OCI-LY1 (cell line): ENCODE data around the gene PRKCH.
A peak's percentile ranks its signal among the peaks of the same experiment; 100 is the strongest.

Experiments used
- H2AFZ ChIP-seq: fragments of 200-600 bp; sonication (generic), shearing (Covaris generic); 2 replicates; pipeline ENCODE4 v1.6.0; 2014; ENCODE audit warnings: antibody characterized with exemption, mild to moderate bottlenecking, low read length
- H3F3A ChIP-seq: fragments of 200-600 bp; sonication (generic), shearing (Covaris generic); 2 replicates; pipeline ENCODE4 v1.6.0; 2014; ENCODE audit warnings: mild to moderate bottlenecking, antibody characterized with exemption, low read length, moderate library complexity; ENCODE audit not compliant: insufficient read depth
- H3K27ac ChIP-seq: fragments of 200-600 bp; sonication (generic); 2 replicates; pipeline ENCODE4 v1.5.1; 2014; ENCODE audit warnings: low read length, mixed run types, mild to moderate bottlenecking, low read depth; ENCODE audit not compliant: poor library complexity, severe bottlenecking
- H3K27me3 ChIP-seq: fragments of 200-600 bp; sonication (generic); 2 replicates; pipeline ENCODE4 v1.6.0; 2014; ENCODE audit warnings: antibody characterized with exemption, mild to moderate bottlenecking, low read length, moderate library complexity; ENCODE audit not compliant: insufficient read depth
- H3K36me3 ChIP-seq: fragments of 200-600 bp; sonication (generic); 2 replicates; pipeline ENCODE4 v1.6.1; 2014; ENCODE audit warnings: mild to moderate bottlenecking, antibody characterized with exemption, low read length, moderate library complexity, mixed read lengths; ENCODE audit not compliant: insufficient read depth
- H3K4me1 ChIP-seq: fragments of 200-600 bp; sonication (generic); 2 replicates; pipeline ENCODE4 v1.5.1; 2014; ENCODE audit warnings: mild to moderate bottlenecking, low read length, moderate library complexity; ENCODE audit not compliant: insufficient read depth, severe bottlenecking
- H3K4me2 ChIP-seq: fragments of 200-600 bp; sonication (generic), shearing (Covaris generic); 2 replicates; pipeline ENCODE4 v1.6.1; 2014; ENCODE audit warnings: low read length
- H3K4me3 ChIP-seq: fragments of 200-600 bp; sonication (generic); 2 replicates; pipeline ENCODE4 v1.5.1; 2014; ENCODE audit warnings: low read length, low read depth, mild to moderate bottlenecking, mixed read lengths; ENCODE audit not compliant: poor library complexity, severe bottlenecking
- H3K79me2 ChIP-seq: fragments of 200-600 bp; shearing (Covaris generic); 2 replicates; pipeline ENCODE4 v1.6.1; 2016; ENCODE audit warnings: mixed run types, low read length, mixed read lengths; ENCODE audit not compliant: insufficient read depth
- H3K9ac ChIP-seq: fragments of 200-600 bp; sonication (generic), shearing (Covaris generic); 2 replicates; pipeline ENCODE4 v1.6.1; 2014; ENCODE audit warnings: mild to moderate bottlenecking, low read length, mixed read lengths
- H3K9me2 ChIP-seq: fragments of 200-600 bp; sonication (generic), shearing (Covaris generic); 2 replicates; pipeline ENCODE4 v1.6.1; 2014; ENCODE audit warnings: low read depth, mild to moderate bottlenecking, low read length, mixed read lengths
- H3K9me3 ChIP-seq: fragments of 200-600 bp; shearing (Covaris generic); 2 replicates; pipeline ENCODE4 v1.6.1; 2014; ENCODE audit warnings: low read length, mixed read lengths
- H4K20me1 ChIP-seq: fragments of 200-600 bp; sonication (generic), shearing (Covaris generic); 2 replicates; pipeline ENCODE4 v1.6.0; 2016; ENCODE audit warnings: mild to moderate bottlenecking, low read length; ENCODE audit not compliant: insufficient read depth
- EZH2 ChIP-seq: fragments of 200-600 bp; sonication (generic), shearing (Covaris generic); IDR thresholded peaks from 2 replicates; pipeline ENCODE4 v1.8.0; 2017; ENCODE audit warnings: borderline replicate concordance, mixed run types, mild to moderate bottlenecking, antibody characterized with exemption, low read length, moderate library complexity, mixed read lengths
- TF ChIP-seq, protein P1 (sequence below): fragments of 200-600 bp; sonication (generic), shearing (Covaris generic); IDR thresholded peaks from 2 replicates; pipeline ENCODE4 v1.5.1; 2017; ENCODE audit warnings: mild to moderate bottlenecking, antibody characterized with exemption, low read length, moderate library complexity, mixed read lengths

The PRKCH gene

GRCh38 chr14:61493239-61493638 is 171.9 kb downstream of the PRKCH start:
- peaks cover 48% of the 10 kb centered on the region for H3K4me1 ChIP-seq
- H3K9me2 ChIP-seq: no peaks in the 10 kb centered on the region
- H3K79me2 ChIP-seq: no peaks in the 10 kb centered on the region
- no peaks in the 10 kb centered on the region for H3K27me3 ChIP-seq
- H3K27ac ChIP-seq: no peak overlapping the region
- no peaks in the 10 kb centered on the region for H3K9me3 ChIP-seq
- H3F3A ChIP-seq: no peaks in the 10 kb centered on the region
- no peak overlapping the region for H2AFZ ChIP-seq
- H3K4me3 ChIP-seq: no peak overlapping the region
- H3K9ac ChIP-seq: no peak overlapping the region
- no peak overlapping the region for H3K4me2 ChIP-seq
- no peaks in the 10 kb centered on the region for H4K20me1 ChIP-seq
- TF ChIP-seq, protein P1, sequence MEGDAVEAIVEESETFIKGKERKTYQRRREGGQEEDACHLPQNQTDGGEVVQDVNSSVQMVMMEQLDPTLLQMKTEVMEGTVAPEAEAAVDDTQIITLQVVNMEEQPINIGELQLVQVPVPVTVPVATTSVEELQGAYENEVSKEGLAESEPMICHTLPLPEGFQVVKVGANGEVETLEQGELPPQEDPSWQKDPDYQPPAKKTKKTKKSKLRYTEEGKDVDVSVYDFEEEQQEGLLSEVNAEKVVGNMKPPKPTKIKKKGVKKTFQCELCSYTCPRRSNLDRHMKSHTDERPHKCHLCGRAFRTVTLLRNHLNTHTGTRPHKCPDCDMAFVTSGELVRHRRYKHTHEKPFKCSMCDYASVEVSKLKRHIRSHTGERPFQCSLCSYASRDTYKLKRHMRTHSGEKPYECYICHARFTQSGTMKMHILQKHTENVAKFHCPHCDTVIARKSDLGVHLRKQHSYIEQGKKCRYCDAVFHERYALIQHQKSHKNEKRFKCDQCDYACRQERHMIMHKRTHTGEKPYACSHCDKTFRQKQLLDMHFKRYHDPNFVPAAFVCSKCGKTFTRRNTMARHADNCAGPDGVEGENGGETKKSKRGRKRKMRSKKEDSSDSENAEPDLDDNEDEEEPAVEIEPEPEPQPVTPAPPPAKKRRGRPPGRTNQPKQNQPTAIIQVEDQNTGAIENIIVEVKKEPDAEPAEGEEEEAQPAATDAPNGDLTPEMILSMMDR: no peak
- TF ChIP-seq EZH2: no peak
- no peaks in the 10 kb centered on the region for H3K36me3 ChIP-seq

- TF ChIP-seq, protein P1: no peak
- no peak for TF ChIP-seq EZH2
- Histone ChIP-seq H3K4me3 (no peak overlapping the region), H3K4me1 (peaks cover 56% of the 10 kb centered on the region), H3K27ac (no peak overlapping the region), H3K4me2 (no peak overlapping the region), H3K9me3 (no peaks in the 10 kb centered on the region), H3K27me3 (no peaks in the 10 kb centered on the region), H3F3A (no peaks in the 10 kb centered on the region), H4K20me1 (no peaks in the 10 kb centered on the region), H3K79me2 (no peaks in the 10 kb centered on the region), H3K9me2 (no peaks in the 10 kb centered on the region), H3K9ac (no peak overlapping the region), H3K36me3 (no peaks in the 10 kb centered on the region), H2AFZ (no peak overlapping the region)
Observed at GRCh38 chr14:61494018-61494417, 172.6 kb downstream of the PRKCH start.

- peaks cover 59% of the 10 kb centered on the region for H3K4me1 ChIP-seq
- H3K79me2 ChIP-seq: no peaks in the 10 kb centered on the region
- TF ChIP-seq EZH2: no peak
- no peaks in the 10 kb centered on the region for H3K27me3 ChIP-seq
- no peaks in the 10 kb centered on the region for H3K36me3 ChIP-seq
- no peaks in the 10 kb centered on the region for H3F3A ChIP-seq
- no peak overlapping the region for H3K4me2 ChIP-seq
- no peaks in the 10 kb centered on the region for H3K9me3 ChIP-seq
- no peak overlapping the region for H3K27ac ChIP-seq
- no peak overlapping the region for H3K4me3 ChIP-seq
- no peaks in the 10 kb centered on the region for H4K20me1 ChIP-seq
- H3K9me2 ChIP-seq: no peaks in the 10 kb centered on the region
- H3K9ac ChIP-seq: no peak overlapping the region
- no peak overlapping the region for H2AFZ ChIP-seq
Observed at GRCh38 chr14:61495809-61496208, 174.4 kb downstream of the PRKCH start.

DNA sequence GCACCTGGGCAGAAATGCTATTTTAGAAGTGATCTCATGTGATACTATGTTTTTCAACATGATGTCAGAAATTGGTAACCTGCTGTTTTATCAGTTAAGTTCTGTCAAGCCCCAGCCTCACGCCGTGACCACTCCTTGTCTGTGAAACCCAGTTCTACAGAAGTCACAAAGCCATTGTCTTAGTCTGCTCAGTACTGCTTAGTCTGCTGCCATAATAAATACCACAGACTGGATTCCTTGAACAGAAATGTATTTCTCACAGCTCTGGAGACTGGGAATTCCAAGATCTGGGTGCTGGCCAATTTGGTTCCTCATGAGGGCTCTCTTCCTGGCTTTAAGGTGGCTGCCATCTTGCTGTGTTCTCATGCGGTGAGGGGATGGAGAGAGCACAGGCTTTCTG is 176.9 kb downstream of the PRKCH start:
- Histone ChIP-seq H3K4me2 (no peak overlapping the region), H3K27ac (peak overlapping the region; percentile 100), H3K9me2 (no peaks in the 10 kb centered on the region)

More for the DNA sequence above, 176.9 kb downstream of the PRKCH start:
- Histone ChIP-seq H4K20me1 (no peaks in the 10 kb centered on the region), H3F3A (peaks cover 12% of the 10 kb centered on the region; the same call in 1 of the 2 replicates), H3K9me3 (no peaks in the 10 kb centered on the region), H3K27me3 (no peaks in the 10 kb centered on the region), H2AFZ (no peak overlapping the region), H3K4me3 (no peak overlapping the region), H3K36me3 (no peaks in the 10 kb centered on the region), H3K4me1 (peaks cover 62% of the 10 kb centered on the region), H3K9ac (no peak overlapping the region; the same call in 1 of the 2 replicates), H3K79me2 (no peaks in the 10 kb centered on the region)
- TF ChIP-seq, protein P1: no peak
- no peak for TF ChIP-seq EZH2
